ENCODE measurements around the gene MPST. TPM values are rescaled to one million over a fixed set of nuclear protein-coding genes. Genes with fewer than 3 reads are reported as not detected.

MPST gene
- total RNA-seq, 1 experiment from 2014 or later: 68.6 TPM

GRCh38 chr22:37023743-37024338 lies 4.3 kb downstream of the MPST start:
- POLR2A ChIA-PET: no interaction called here
- Histone ChIP-seq H3K4me3 (replicated peaks in 1 of 2; ENCODE audit: low read depth in 1 of 2, low read length in 2 of 2) (no peak overlapping the region), H3K4me2 (ENCODE audit: low read length) (no peak overlapping the region), H3K9me2 (ENCODE audit: insufficient read depth) (no peaks in the 10 kb centered on the region), H2AFZ (ENCODE audit: low read depth, low read length, poor library complexity, severe bottlenecking) (no peak overlapping the region), H3K9me3 (ENCODE audit: control insufficient read depth in 1 of 2, insufficient read depth in 1 of 2, low read depth in 1 of 2, low read length in 2 of 2) (no peaks in the 10 kb centered on the region), H4K20me1 (ENCODE audit: insufficient read depth) (no peaks in the 10 kb centered on the region), H3K9ac (ENCODE audit: low read length) (no peak overlapping the region), H3K27me3 (ENCODE audit: insufficient read depth, low read length) (no peaks in the 10 kb centered on the region), H3K36me3 (ENCODE audit: control insufficient read depth in 1 of 2, insufficient read depth in 2 of 2, low read length in 2 of 2) (peaks cover 5 to 14% of the 10 kb centered on the region in 2 experiments), H3K27ac (ENCODE audit: low read depth, low read length) (no peak overlapping the region), H3K4me1 (ENCODE audit: control insufficient read depth in 1 of 2, insufficient read depth in 2 of 2, low read length in 2 of 2) (peaks cover 8 to 14% of the 10 kb centered on the region in 2 experiments; a peak in 3 of 4 replicates), H3K79me2 (ENCODE audit: insufficient read depth, low read length) (peaks cover 8% of the 10 kb centered on the region; the same call in 1 of the 2 replicates)
- TF ChIP-seq POLR2AphosphoS5 (IDR thresholded peaks at IDR 0.05; ENCODE audit: low read depth, low read length) (no peak), CBX3 (IDR thresholded peaks at IDR 0.05; ENCODE audit: low read depth) (no peak), REST (IDR thresholded peaks at IDR 0.05; ENCODE audit: low read depth) (no peak), FOSL1 (IDR thresholded peaks at IDR 0.05; ENCODE audit: low read depth) (no peak), POLR2A (IDR thresholded peaks at IDR 0.05; ENCODE audit: borderline replicate concordance, extremely low read depth, insufficient read depth, insufficient read length) (no peak), MAX (IDR thresholded peaks at IDR 0.05) (no peak), ZFX (IDR thresholded peaks at IDR 0.05) (no peak), SRF (IDR thresholded peaks at IDR 0.05; ENCODE audit: low read depth) (no peak)
- ATAC-seq (no peak), DNase-seq (ENCODE audit: low read depth, low spot score) (no peak)
- intact Hi-C loops (cut with micrococcal nuclease): no loop called here
- CTCF ChIA-PET: no interaction called here
- RAD21 ChIA-PET (ENCODE audit: low non-redundant PET in 1 of 2, low total read pairs in 2 of 2, uncharacterized antibody in 2 of 2, unreplicated experiment in 2 of 2): interaction anchor here in 1 of 2 experiments (0.6 kb wide), 1 partner anchor 26 kb away, joined by 8 read pairs; no protein-coding TSS in a partner anchor
- no TSS peak for BruUV-seq (replicated peaks)
